Stomach (tissue), 4 donors: ENCODE measurements around the gene CAMK2N2.

ENCODE experiments used
- EP300 ChIP-seq: sonication (generic); formaldehyde crosslinking; IDR thresholded peaks from one replicate; pipeline ENCODE4 v1.6.1; 2017; ENCODE audit warnings: antibody characterized with exemption
- POLR2A ChIP-seq, 4 donors: fragments of 450-650 bp; IDR thresholded peaks; one replicate each; pipeline ENCODE4 v1.6.1; 2016; ENCODE audit warnings: antibody characterized with exemption in 4 of 4, control low read depth in 2 of 4, mild to moderate bottlenecking in 1 of 4, moderate library complexity in 1 of 4
- POLR2AphosphoS5 ChIP-seq, 3 donors: sonication (generic); formaldehyde crosslinking; IDR thresholded peaks; one replicate each; pipeline ENCODE4 v1.6.1; 2016; ENCODE audit warnings: antibody characterized with exemption in 3 of 3
- TF ChIP-seq, protein P1 (sequence below), 7 experiments: fragments of 450-650 bp in 4 of 7; fragments of 200-600 bp in 3 of 7; sonication (generic) in 3 of 7; IDR thresholded peaks; one replicate each; pipeline ENCODE4 v1.5.1; 2016 to 2019; ENCODE audit warnings: antibody characterized with exemption in 7 of 7, control low read depth in 2 of 7, mild to moderate bottlenecking in 1 of 7

GRCh38 chr3:184255291-184256039, 5.9 kb downstream of the CAMK2N2 start:
- TF ChIP-seq POLR2AphosphoS5 (IDR thresholded peaks at IDR 0.05) = no peak
- TF ChIP-seq, protein P1, sequence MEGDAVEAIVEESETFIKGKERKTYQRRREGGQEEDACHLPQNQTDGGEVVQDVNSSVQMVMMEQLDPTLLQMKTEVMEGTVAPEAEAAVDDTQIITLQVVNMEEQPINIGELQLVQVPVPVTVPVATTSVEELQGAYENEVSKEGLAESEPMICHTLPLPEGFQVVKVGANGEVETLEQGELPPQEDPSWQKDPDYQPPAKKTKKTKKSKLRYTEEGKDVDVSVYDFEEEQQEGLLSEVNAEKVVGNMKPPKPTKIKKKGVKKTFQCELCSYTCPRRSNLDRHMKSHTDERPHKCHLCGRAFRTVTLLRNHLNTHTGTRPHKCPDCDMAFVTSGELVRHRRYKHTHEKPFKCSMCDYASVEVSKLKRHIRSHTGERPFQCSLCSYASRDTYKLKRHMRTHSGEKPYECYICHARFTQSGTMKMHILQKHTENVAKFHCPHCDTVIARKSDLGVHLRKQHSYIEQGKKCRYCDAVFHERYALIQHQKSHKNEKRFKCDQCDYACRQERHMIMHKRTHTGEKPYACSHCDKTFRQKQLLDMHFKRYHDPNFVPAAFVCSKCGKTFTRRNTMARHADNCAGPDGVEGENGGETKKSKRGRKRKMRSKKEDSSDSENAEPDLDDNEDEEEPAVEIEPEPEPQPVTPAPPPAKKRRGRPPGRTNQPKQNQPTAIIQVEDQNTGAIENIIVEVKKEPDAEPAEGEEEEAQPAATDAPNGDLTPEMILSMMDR (IDR thresholded peaks at IDR 0.05) = no peak
- TF ChIP-seq POLR2A (IDR thresholded peaks at IDR 0.05) = no peak
- no peak for TF ChIP-seq EP300
